HCT116 (cell line): ENCODE data around the gene PAQR7.

Experiments
- ATF3 ChIP-seq: IDR thresholded peaks from 2 replicates; pipeline ENCODE4 v1.6.1; 2012
- CTCF ChIP-seq, 3 experiments: fragments of 200-600 bp in 1 of 3; sonication (generic) in 1 of 3; IDR thresholded peaks in 2 of 3; conservative IDR thresholded peaks in 1 of 3; 2 replicates each; pipeline ENCODE4 v1.5.1; 2012 to 2017; ENCODE audit warnings: low read depth in 2 of 3, low read length in 2 of 3, antibody characterized with exemption in 1 of 3, borderline replicate concordance in 1 of 3, control low read depth in 1 of 3, mild to moderate bottlenecking in 1 of 3, mixed read lengths in 1 of 3, mixed run types in 1 of 3, moderate library complexity in 1 of 3; ENCODE audit not compliant: insufficient read depth in 1 of 3
- MAX ChIP-seq: IDR thresholded peaks from 2 replicates; pipeline ENCODE4 v1.6.1; 2012
- POLR2A ChIP-seq: IDR thresholded peaks from 2 replicates; pipeline ENCODE4 v1.7.0; 2011; ENCODE audit warnings: borderline replicate concordance; ENCODE audit not compliant: insufficient read depth, insufficient read length; ENCODE audit errors: extremely low read depth
- SP1 ChIP-seq: IDR thresholded peaks from 2 replicates; pipeline ENCODE4 v1.6.1; 2012; ENCODE audit warnings: low read depth

GRCh38 chr1:25879675-25880074, 4.2 kb upstream of the PAQR7 start:
- TF ChIP-seq ATF3 (no peak), SP1 (no peak), CTCF (IDR thresholded peaks at IDR 0.05 in 2 of 3, conservative IDR thresholded peaks at IDR 0.05 in 1 of 3; ENCODE audit: borderline replicate concordance in 1 of 3, insufficient read depth in 1 of 3, low read depth in 2 of 3, low read length in 2 of 3) (no peak), POLR2A (no peak), MAX (no peak)
